ENCODE data around the gene TTC29.

DNA sequence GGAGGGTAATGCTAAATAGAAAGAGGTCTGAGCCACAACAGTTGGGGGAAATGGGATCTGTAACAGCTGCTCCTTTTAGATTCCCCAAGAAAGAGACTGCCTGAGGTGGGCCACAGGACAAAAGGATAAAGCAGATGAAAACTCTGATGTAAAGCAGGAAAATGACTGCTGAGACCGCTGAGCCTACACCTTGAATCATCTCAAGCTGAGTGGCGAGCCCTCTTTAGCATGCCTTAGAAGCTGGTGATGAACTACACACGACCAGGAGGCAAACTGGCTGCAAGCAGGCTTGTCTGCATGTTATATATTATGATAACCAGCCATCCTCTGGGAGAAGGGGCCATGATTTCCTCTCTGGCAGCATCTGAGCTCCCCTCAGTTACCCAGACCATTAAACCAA is 88.4 kb downstream of the TTC29 start:
- TF ChIP-seq, protein P1, sequence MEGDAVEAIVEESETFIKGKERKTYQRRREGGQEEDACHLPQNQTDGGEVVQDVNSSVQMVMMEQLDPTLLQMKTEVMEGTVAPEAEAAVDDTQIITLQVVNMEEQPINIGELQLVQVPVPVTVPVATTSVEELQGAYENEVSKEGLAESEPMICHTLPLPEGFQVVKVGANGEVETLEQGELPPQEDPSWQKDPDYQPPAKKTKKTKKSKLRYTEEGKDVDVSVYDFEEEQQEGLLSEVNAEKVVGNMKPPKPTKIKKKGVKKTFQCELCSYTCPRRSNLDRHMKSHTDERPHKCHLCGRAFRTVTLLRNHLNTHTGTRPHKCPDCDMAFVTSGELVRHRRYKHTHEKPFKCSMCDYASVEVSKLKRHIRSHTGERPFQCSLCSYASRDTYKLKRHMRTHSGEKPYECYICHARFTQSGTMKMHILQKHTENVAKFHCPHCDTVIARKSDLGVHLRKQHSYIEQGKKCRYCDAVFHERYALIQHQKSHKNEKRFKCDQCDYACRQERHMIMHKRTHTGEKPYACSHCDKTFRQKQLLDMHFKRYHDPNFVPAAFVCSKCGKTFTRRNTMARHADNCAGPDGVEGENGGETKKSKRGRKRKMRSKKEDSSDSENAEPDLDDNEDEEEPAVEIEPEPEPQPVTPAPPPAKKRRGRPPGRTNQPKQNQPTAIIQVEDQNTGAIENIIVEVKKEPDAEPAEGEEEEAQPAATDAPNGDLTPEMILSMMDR (IDR thresholded peaks at IDR 0.05) = no peak
- TF ChIP-seq POLR2A (IDR thresholded peaks at IDR 0.05) = no peak

Data from vagina (tissue), 2 donors.